ENCODE data around the gene LIPN. TPM values are rescaled to one million over a fixed set of nuclear protein-coding genes. Genes with fewer than 3 reads are reported as not detected.

The LIPN gene
- total RNA-seq, 1 experiment from 2014 or later, result not detected

- no peaks in the 10 kb centered on the region for H3K27me3 Mint-ChIP-seq (ENCODE audit: low read depth)
- Histone ChIP-seq H3T11ph (ENCODE audit: low read length) (no peak overlapping the region), H2BK15ac (ENCODE audit: low read depth, low read length) (no peak overlapping the region), H3K14ac (ENCODE audit: insufficient read depth, low read length) (no peak overlapping the region), H3K9ac (ENCODE audit: extremely low read depth, insufficient read length, low read length) (no peak overlapping the region), H3K27me3 (ENCODE audit: insufficient read depth, low read length) (no peaks in the 10 kb centered on the region), H3K23ac (ENCODE audit: insufficient read length, low read depth, low read length) (no peak overlapping the region), H3K4ac (ENCODE audit: low read depth, low read length) (no peak overlapping the region), H2BK5ac (ENCODE audit: insufficient read length, low read length) (no peak overlapping the region), H4K8ac (replicated peaks; ENCODE audit: insufficient read length, low read depth, low read length) (no peak overlapping the region), H3K18ac (ENCODE audit: insufficient read length, low read depth, low read length) (no peak overlapping the region), H4K91ac (ENCODE audit: insufficient read length, low read depth, low read length) (no peak overlapping the region), H3K4me2 (ENCODE audit: insufficient read depth, insufficient read length, low read length) (no peak overlapping the region), H3K27ac (ENCODE audit: insufficient read length, low read depth, low read length) (no peak overlapping the region), H4K5ac (ENCODE audit: insufficient read length, low read depth, low read length) (no peak overlapping the region), H2BK120ac (ENCODE audit: low read depth, low read length, poor library complexity, severe bottlenecking) (no peak overlapping the region), H3K79me2 (ENCODE audit: insufficient read depth, low read length) (no peaks in the 10 kb centered on the region), H3K4me1 (ENCODE audit: insufficient read depth, low read length) (no peaks in the 10 kb centered on the region), H2AK5ac (ENCODE audit: insufficient read length, low read length) (no peak overlapping the region), H4K20me1 (ENCODE audit: control insufficient read depth, insufficient read depth, insufficient read length) (no peaks in the 10 kb centered on the region), H2BK12ac (ENCODE audit: insufficient read length, low read depth, low read length) (no peak overlapping the region), H3K23me2 (ENCODE audit: insufficient read length, low read depth, low read length, poor library complexity, severe bottlenecking) (no peaks in the 10 kb centered on the region), H2BK20ac (ENCODE audit: low read depth, low read length, poor library complexity, severe bottlenecking) (no peak overlapping the region), H3K56ac (ENCODE audit: insufficient read length, low read depth, low read length) (no peak overlapping the region), H2AFZ (ENCODE audit: low read length) (no peak overlapping the region), H3K79me1 (ENCODE audit: insufficient read depth, low read depth, low read length, poor library complexity, severe bottlenecking) (no peaks in the 10 kb centered on the region), H3K9me3 (ENCODE audit: control insufficient read depth, low read depth, low read length) (no peaks in the 10 kb centered on the region)
- no peak for DNase-seq
- no peaks in the 10 kb centered on the region for H3K36me3 Mint-ChIP-seq (ENCODE audit: insufficient read depth in 1 of 3, low read depth in 3 of 3)
- peaks cover 8% of the 10 kb centered on the region in 2 experiments for H3K4me1 Mint-ChIP-seq
- H3K9me3 Mint-ChIP-seq, result no peaks in the 10 kb centered on the region
- no peak overlapping the region for H3K4me3 Mint-ChIP-seq
- WGBS (ENCODE audit: extremely low coverage, insufficient read length, low lambda C conversion rate), result no CpG with 5 or more reads among the region's 1 CpG
- no peak for TF ChIP-seq CTCF (conservative IDR thresholded peaks at IDR 0.05)
- H3K27ac Mint-ChIP-seq, result no peak overlapping the region; a peak in 1 of 7 replicates
Measured at GRCh38 chr10:88756660-88757059, 3.2 kb upstream of the LIPN start.
